ENCODE results near the gene IL17B.

The IL17B gene

DNA sequence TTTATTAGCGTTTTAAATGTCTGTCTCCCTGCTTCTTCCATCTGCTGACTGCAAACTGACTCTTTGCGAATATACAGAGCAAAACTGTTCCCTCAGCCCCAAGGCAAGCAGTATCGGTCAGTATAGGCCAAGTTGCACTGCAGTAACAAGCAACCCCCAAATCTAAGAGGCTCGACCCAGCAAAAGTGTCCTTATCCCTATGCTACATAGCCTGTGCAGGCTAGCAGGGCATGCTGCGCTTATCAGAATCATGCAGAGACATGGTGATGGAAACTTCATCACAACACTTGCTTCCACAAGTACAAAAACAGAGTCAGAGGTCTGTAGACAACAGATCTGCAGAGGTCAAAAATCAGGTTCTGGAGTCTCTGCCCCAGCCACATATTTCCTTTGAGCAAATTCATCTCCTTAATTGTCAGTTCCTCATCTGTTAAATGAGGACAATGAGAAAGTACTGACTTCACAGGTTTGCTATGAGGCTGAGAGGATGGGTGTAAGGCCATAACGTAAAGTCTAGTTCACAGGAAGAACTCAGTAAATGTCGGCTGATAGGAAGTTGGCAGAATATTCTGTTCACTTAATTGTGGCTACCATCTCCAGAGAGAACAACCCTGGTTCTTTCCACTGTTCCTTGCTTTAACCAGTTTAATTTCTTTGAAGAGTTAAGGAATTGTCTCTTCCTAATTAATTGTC lies 9.6 kb upstream of the IL17B start:
- TF ChIP-seq EZH2phosphoT487 (IDR thresholded peaks at IDR 0.05; ENCODE audit: low read length) (no peak), EZH2 (optimal IDR thresholded peaks at IDR 0.05; ENCODE audit: low read depth, low read length) (no peak)
- TF ChIP-seq, protein P1, sequence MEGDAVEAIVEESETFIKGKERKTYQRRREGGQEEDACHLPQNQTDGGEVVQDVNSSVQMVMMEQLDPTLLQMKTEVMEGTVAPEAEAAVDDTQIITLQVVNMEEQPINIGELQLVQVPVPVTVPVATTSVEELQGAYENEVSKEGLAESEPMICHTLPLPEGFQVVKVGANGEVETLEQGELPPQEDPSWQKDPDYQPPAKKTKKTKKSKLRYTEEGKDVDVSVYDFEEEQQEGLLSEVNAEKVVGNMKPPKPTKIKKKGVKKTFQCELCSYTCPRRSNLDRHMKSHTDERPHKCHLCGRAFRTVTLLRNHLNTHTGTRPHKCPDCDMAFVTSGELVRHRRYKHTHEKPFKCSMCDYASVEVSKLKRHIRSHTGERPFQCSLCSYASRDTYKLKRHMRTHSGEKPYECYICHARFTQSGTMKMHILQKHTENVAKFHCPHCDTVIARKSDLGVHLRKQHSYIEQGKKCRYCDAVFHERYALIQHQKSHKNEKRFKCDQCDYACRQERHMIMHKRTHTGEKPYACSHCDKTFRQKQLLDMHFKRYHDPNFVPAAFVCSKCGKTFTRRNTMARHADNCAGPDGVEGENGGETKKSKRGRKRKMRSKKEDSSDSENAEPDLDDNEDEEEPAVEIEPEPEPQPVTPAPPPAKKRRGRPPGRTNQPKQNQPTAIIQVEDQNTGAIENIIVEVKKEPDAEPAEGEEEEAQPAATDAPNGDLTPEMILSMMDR (IDR thresholded peaks at IDR 0.05; ENCODE audit: low read length): no peak
- no peak overlapping the region for H3K27ac ChIP-seq (ENCODE audit: low read length)

DNA sequence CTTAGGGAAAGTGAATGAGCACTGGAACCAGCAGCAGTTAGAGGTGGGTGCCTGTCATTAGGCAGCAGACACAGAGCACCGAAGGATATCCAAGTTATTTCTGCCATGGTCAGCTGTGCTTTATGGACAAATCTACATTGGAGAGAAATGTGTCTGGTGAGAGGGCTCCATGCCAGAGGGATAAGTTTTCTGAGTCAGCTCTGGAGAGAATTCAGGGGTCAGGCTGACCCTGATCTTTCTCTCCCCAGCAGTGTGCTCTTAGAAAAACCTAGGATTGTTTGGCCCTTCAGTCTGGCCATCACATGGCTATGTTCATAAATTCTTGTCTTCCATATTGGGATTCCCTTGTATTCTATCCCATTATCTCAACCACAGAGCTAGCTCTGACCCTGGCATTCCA lies 8.9 kb upstream of the IL17B start:
- no peaks in the 10 kb centered on the region for H3K36me3 ChIP-seq (replicated peaks; ENCODE audit: insufficient read depth, low read length)

More for the DNA sequence above, 9.6 kb upstream of the IL17B start:
- no peak overlapping the region for H3K9ac ChIP-seq (ENCODE audit: low read length)
- no peaks in the 10 kb centered on the region for H3K4me1 ChIP-seq (ENCODE audit: low read length)
- H3K79me2 ChIP-seq (ENCODE audit: low read length): no peaks in the 10 kb centered on the region
- H3K9me2 ChIP-seq (replicated peaks; ENCODE audit: insufficient read depth, low read length): no peaks in the 10 kb centered on the region
- H3K36me3 ChIP-seq (replicated peaks; ENCODE audit: insufficient read depth, low read length): no peaks in the 10 kb centered on the region
- H2AFZ ChIP-seq (ENCODE audit: low read length): no peak overlapping the region
- no peak for DNase-seq
- H3F3A ChIP-seq (ENCODE audit: insufficient read depth, low read length): no peaks in the 10 kb centered on the region
- no peaks in the 10 kb centered on the region for H4K20me1 ChIP-seq (ENCODE audit: insufficient read depth, low read length)
- no peak overlapping the region for H3K4me3 ChIP-seq (ENCODE audit: low read length)
- H3K4me2 ChIP-seq (ENCODE audit: low read depth, low read length): no peak overlapping the region
- H3K27me3 ChIP-seq (replicated peaks; ENCODE audit: insufficient read depth, low read length): no peaks in the 10 kb centered on the region
- no peaks in the 10 kb centered on the region for H3K9me3 ChIP-seq (replicated peaks; ENCODE audit: insufficient read depth, low read length)

GRCh38 chr5:149387081-149387631 lies 8.1 kb upstream of the IL17B start:
- TF ChIP-seq EZH2phosphoT487 (IDR thresholded peaks at IDR 0.05; ENCODE audit: low read length) (no peak), EZH2 (optimal IDR thresholded peaks at IDR 0.05; ENCODE audit: low read depth, low read length) (no peak)
- TF ChIP-seq, protein P1 (IDR thresholded peaks at IDR 0.05; ENCODE audit: low read length): no peak
- Histone ChIP-seq H4K20me1 (ENCODE audit: insufficient read depth, low read length) (no peaks in the 10 kb centered on the region), H3K9ac (ENCODE audit: low read length) (no peak overlapping the region), H3K27me3 (replicated peaks; ENCODE audit: insufficient read depth, low read length) (no peaks in the 10 kb centered on the region), H3K79me2 (ENCODE audit: low read length) (no peaks in the 10 kb centered on the region), H3K27ac (ENCODE audit: low read length) (no peak overlapping the region), H3K4me3 (ENCODE audit: low read length) (no peak overlapping the region), H3K9me2 (replicated peaks; ENCODE audit: insufficient read depth, low read length) (no peaks in the 10 kb centered on the region), H3K36me3 (replicated peaks; ENCODE audit: insufficient read depth, low read length) (no peaks in the 10 kb centered on the region), H3K9me3 (replicated peaks; ENCODE audit: insufficient read depth, low read length) (no peaks in the 10 kb centered on the region), H3K4me1 (ENCODE audit: low read length) (no peaks in the 10 kb centered on the region), H2AFZ (ENCODE audit: low read length) (no peak overlapping the region), H3K4me2 (ENCODE audit: low read depth, low read length) (no peak overlapping the region), H3F3A (ENCODE audit: insufficient read depth, low read length) (no peaks in the 10 kb centered on the region)
- no peak for DNase-seq

More for the DNA sequence above, 8.9 kb upstream of the IL17B start:
- no peak overlapping the region for H3K9ac ChIP-seq (ENCODE audit: low read length)
- no peaks in the 10 kb centered on the region for H3K79me2 ChIP-seq (ENCODE audit: low read length)
- TF ChIP-seq EZH2phosphoT487 (IDR thresholded peaks at IDR 0.05; ENCODE audit: low read length): no peak
- TF ChIP-seq, protein P1 (IDR thresholded peaks at IDR 0.05; ENCODE audit: low read length): no peak
- TF ChIP-seq EZH2 (optimal IDR thresholded peaks at IDR 0.05; ENCODE audit: low read depth, low read length): no peak
- no peaks in the 10 kb centered on the region for H3K9me2 ChIP-seq (replicated peaks; ENCODE audit: insufficient read depth, low read length)
- H4K20me1 ChIP-seq (ENCODE audit: insufficient read depth, low read length): no peaks in the 10 kb centered on the region
- H3F3A ChIP-seq (ENCODE audit: insufficient read depth, low read length): no peaks in the 10 kb centered on the region
- no peaks in the 10 kb centered on the region for H3K4me1 ChIP-seq (ENCODE audit: low read length)
- H2AFZ ChIP-seq (ENCODE audit: low read length): no peak overlapping the region
- H3K27ac ChIP-seq (ENCODE audit: low read length): no peak overlapping the region
- no peaks in the 10 kb centered on the region for H3K9me3 ChIP-seq (replicated peaks; ENCODE audit: insufficient read depth, low read length)
- H3K4me3 ChIP-seq (ENCODE audit: low read length): no peak overlapping the region
- DNase-seq: no peak
- no peaks in the 10 kb centered on the region for H3K27me3 ChIP-seq (replicated peaks; ENCODE audit: insufficient read depth, low read length)
- no peak overlapping the region for H3K4me2 ChIP-seq (ENCODE audit: low read depth, low read length)
